ENCODE results near the gene TRIM22.

DNA sequence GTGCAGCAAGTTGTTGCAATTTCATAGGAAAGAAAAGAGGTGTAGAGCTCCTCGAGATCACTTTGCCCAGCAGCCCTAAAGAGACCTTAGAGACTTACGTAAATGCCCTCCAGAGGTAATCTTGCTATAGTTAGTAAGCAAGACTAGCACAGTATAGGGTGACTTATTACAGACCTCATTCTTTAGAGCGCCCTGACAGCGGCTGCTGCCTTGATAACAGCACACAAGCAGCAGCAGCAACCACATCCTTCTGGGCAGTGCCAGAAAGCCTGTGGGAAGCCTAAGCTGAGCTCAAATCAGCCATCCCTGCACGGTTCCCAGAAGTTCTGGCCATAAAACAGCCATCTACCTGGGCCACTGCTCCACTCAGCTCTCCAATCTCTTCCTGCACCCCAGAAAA lies 24.1 kb downstream of the TRIM22 start:
- TF ChIP-seq GATA3 (IDR thresholded peaks at IDR 0.05; ENCODE audit: low read depth, low read length), result no peak
- TF ChIP-seq GATA2 (IDR thresholded peaks at IDR 0.05; ENCODE audit: low read depth, low read length), result no peak

All from SH-SY5Y (cell line).